Activated CD8-positive, alpha-beta memory T cell treated with anti-CD3 and anti-CD28 coated beads for 24 hours (primary cell): ENCODE data around the gene RAD51B.

Experiments
- DNase-seq: peaks from one replicate; pipeline ENCODE4 v3.0.0-alpha.2; 2020

RAD51B gene

GRCh38 chr14:68525516-68525915, 705.9 kb downstream of the RAD51B start:
- no peak for DNase-seq

DNA sequence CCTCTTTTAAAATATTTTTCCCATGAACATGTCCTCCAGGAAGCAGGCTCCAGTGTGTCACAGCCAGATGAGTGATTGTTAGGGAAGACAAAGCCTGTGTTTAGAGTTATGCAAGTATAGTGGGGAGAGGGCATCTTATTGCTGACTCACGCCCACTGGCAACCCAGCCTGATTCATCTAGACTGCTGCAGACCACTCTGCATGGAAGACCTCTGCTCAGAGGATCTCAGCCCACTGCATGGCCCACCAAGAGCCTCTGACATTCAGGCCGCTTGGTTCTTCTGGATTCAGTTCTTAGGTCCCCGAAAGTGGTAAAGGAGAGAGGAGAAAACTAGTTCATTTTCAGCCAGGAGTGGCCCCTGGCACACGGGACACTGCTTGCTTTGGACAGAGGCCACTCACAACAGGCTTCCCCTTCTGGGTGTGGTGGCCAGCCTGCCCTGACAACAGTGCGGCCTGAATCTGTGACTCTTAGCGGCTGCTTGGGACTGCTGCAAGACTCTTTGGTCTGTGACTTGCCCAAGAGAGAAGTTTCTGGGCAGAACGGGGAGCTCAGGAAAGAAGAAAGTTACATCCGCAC, 707.0 kb downstream of the RAD51B start:
- no peak for DNase-seq

GRCh38 chr14:68527329-68527851, 707.8 kb downstream of the RAD51B start:
- DNase-seq = no peak

DNA sequence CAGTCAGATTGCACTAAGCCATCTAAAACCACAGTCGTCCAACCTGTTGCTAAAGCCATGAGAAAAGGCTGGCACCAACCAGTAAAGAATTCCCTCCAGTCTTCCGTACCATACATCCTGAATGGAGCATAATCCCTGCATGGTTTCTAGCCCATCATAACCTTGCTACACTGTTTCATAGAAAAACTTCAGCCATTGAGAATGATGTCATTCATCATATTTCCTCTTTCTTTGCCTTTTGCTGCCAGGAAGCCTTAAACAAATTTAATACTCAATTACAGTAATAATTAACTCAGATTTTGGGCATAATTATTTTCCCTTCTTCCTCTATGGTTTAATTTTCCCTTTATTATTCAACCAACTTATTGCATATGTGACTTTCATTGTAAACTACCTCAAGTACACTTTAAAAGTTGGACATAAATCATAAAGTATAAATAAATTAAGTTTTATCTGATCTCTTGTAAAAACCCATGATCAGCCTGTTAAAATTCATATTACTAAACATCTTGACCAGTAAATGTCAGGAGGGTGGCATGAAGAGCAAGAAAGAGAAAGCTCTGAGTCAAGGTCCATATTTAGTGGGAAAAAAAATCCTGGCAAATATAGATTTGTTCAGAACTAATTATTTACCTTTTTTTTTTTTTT, 708.6 kb downstream of the RAD51B start:
- DNase-seq = no peak

DNA sequence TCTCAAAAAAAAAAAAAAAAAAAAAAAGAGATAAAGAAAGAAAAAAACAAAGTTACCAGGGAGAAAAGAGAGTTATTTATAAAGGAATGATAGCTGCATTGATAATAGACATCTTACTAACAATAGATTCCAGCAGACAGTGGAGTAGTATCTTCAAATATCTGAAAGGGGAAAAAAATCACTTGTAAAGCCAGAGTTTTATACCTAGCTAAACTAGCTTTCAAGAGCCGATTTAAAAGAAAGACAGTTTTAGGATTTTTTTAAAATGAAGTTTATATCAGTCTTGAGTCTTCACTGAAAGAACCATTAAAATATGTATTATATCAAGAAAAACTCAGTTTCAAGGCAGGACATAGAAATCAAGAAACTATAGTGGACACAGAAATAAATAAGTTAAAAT, 710.9 kb downstream of the RAD51B start:
- DNase-seq = no peak

DNA sequence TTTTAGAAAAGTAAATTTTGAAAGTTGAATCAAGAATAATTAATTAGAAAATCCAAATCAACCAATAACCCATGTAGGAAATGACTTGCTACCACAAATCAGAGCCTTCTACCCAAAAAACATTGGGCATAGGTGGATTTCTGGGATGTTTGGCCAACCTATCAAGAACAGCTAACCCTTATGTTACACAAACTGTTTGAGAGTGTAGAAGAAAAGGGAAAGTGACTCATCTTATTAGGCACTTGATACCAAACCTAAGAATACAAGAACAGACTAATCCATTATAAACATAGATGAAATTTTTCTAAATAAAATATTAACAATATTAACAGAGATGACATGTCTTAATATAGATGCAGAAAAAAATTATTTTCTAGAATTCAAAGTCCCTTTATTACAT, 712.9 kb downstream of the RAD51B start:
- DNase-seq = no peak

DNA sequence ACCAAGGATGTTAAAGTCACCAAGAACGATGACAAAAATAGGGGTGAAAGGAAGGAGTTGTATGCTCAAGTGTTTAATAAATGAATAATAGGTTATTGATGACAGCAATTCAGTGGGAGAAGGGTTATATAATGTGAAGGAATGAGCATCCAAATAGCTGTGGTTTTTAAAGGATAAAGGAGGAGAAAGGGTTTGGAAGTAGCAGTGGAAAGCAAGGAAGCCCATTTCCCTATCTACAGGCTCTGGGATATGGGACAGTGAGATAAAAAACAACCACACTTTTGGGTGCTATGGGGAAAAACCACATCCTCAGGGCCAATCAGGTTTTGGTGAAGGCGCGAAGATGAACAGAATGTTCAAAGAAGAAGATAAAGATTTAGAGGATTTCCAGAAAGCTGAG, 714.7 kb downstream of the RAD51B start:
- DNase-seq = no peak

GRCh38 chr14:68535404-68536017, 715.9 kb downstream of the RAD51B start:
- no peak for DNase-seq

DNA sequence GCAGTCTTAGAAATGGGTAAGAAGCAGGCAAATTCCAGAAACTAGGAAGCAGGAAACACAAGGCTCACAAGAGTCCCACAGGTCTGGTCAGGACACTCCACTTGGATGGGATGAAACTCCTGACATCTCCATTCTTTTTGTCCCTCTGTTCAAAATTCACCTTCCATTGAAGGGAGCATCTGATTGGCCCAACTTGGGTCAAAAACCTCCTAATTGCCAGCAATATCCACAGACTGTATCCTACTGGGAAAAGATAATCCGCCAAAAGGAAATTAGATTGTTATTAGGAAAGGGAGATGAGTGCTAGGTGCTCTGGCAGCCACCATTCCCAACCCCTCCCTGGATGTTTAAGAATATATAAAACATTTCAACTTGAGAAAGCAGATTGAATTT, 716.4 kb downstream of the RAD51B start:
- DNase-seq = no peak

GRCh38 chr14:68538639-68539038, 719.1 kb downstream of the RAD51B start:
- no peak for DNase-seq

DNA sequence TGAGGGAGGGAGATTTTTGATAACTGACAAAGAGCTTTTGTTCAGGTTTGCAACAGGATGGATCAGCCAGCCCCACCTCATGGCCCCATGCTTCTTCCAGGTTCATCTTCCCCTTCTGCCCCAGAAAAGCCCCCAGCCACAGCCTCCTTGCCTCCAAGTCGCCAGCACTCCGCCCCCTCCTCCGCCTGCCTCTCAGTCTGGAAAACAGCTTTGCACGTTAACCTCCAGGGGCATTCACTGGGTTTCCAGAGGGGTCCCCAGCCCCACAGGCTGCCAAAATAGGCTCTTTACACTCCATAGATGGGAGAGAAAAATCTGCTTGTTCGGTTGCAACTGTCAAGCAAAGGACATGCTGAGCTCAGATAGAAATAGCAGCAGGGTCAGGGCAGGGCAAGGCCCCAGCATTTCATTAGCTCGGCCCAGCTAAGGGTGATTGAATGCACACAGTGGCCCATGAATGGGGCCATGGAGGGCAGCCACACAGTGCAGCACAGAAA, 719.7 kb downstream of the RAD51B start:
- no peak for DNase-seq

DNA sequence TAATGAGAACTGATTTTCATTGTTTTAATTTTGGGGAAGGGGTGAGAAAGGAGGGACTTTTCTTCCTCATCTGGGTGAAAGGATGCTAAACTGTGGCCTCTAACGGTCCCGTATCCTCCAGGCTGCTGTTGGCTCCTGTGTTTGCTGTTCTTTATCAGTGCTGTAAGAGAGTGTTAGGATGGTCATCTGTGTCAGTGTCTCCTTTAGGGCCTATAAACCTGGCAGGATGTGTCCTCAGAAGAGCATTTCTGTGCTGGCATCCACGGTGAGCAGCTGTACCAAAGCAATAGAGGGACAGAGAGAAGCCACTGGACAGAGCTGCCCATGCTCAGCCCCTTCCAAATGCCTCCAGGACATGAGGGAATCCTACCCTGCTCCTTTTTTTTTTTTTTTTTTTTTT, 720.2 kb downstream of the RAD51B start:
- DNase-seq = no peak

GRCh38 chr14:68541178-68541896, 721.8 kb downstream of the RAD51B start:
- no peak for DNase-seq

- no peak for DNase-seq
Observed at GRCh38 chr14:68542346-68542745, 722.8 kb downstream of the RAD51B start.

- DNase-seq = no peak
Observed at GRCh38 chr14:68543516-68543915, 723.9 kb downstream of the RAD51B start.

DNA sequence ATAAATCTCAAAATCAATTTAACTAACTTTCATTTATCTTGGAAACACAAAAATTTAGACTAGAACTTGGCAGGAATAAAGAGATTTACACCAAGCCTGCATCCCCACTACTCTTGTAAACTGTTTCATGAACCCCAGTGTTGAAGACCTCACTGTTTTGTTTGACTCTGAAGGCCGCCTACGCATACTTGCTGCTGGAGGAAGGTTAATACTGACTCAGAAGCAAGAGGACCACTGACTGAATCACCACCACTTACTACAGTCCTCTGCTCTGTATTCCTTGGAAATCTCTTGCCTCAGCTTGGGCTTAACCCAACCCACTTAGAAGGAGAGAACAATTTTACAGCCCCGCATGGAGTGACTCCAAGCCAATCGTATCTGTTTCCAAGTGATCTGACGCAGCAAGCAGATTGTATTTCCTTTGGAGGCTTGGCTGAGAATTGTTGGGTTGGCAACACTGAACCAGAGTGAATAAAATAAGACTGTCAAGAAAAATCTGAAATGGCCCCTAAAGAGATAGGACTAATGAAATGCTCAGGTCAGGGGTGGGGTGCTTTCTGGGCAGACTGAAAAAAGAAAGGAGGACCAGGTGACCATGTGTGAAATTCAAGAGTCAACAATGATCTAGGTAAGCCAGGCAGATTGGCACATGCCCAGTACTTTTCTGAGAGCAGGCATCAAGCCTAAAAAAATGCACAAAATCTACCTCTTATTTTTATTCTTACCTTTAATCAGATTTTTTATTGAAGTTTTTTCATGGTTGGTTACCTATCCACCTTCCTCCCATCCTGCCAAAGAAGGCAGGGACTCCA, 724.7 kb downstream of the RAD51B start:
- DNase-seq = no peak

DNA sequence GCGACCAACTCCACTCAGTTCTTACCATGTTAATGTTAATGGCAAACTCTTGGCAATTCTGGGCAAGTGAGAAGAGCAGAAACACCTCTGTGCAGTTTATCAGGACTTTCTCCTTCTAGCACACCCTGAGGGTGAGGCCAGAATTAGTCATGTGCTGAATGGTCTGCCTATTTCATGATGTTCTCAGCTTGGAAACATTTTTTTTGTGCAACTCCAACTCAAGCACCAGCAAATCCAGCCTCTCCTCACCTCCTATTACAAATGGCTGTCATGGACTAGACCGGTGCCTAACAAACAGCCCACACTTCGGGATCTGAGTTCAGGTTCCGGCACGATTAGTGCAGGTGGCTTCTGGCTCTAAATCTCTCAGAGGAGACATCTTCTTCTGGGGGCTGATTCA, 727.3 kb downstream of the RAD51B start:
- no peak for DNase-seq

- no peak for DNase-seq
Observed at GRCh38 chr14:68547305-68548193, 728.0 kb downstream of the RAD51B start.

DNA sequence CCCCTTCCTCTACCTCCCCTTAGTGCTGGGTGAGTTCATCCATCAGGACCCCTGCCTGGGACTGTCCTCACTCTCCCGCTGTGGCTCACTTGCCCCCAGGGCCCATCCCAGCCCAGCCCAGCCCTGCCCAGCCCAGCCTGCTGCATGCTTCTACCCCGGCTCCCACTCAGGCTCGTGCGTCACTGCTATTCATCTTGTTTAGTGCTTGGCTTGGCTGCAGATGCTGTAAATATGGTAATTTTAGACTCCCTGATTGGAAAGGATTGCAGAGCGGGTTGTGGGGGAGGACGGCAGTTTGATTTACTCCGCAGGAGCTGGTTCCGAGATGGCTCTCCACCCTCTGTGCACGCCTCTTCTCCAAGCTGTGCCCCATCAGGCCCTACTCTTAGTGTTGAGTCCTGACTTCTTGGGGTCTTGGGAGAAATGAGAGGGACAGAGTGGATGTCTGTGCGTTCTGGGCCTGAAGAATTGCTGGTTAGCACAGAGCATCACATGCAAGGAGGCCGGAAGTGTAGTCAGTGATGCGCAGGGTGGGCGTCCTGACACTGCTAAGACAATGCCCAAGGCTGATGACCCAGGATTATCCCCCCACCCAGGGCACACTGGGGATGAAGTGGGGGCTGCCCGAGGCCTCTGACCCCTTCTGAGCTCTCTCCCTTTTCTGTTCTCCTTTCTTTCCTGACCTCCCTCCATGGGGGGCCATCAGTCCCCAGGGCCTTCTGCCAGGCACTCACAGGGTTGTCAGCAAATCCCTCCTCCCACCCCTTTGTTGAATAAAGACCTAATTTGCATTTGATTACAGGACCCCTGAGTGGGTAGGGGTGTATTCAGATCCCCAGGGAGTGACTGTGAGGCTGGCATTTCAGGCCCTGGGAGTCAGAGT, 728.9 kb downstream of the RAD51B start:
- no peak for DNase-seq

DNA sequence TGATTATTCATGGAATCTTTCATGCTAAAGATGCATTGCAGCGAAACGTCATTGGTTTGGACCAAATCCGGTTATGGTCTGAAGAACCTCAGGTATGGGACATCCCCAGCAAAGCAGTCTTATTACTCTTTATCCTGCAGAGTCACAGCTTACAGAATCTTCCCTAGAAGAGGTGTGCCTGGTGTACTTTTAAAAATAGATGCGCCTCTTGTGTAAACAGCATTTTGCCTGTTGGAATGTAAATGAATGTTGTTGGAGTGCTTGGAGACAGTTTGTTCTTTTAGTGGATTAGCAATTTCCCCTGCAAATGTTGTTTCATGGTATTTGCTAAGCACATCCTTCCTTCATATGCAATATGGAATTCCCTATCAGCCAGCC, 730.7 kb downstream of the RAD51B start:
- DNase-seq = no peak
